Mucosa of stomach (tissue), 1 donor: Measurements from ENCODE around the gene CST9.
"Not testable (repeated sequence)": the region's sequence is repeated elsewhere in the genome, so short reads cannot be mapped to it uniquely, and the experiment has no call there.

ENCODE experiments used
- H3K27me3 ChIP-seq: one replicate; pipeline ENCODE4 v1.7.0; 2013; ENCODE audit warnings: mild to moderate bottlenecking, low read length; ENCODE audit not compliant: control insufficient read depth, insufficient read depth
- H3K36me3 ChIP-seq: one replicate; pipeline ENCODE4 v1.7.0; 2013; ENCODE audit warnings: low read length; ENCODE audit not compliant: control insufficient read depth, insufficient read depth
- H3K4me1 ChIP-seq: one replicate; pipeline ENCODE4 v1.7.0; 2013; ENCODE audit warnings: mild to moderate bottlenecking, low read length; ENCODE audit not compliant: control insufficient read depth, insufficient read depth
- H3K4me3 ChIP-seq: one replicate; pipeline ENCODE4 v1.7.0; 2013; ENCODE audit warnings: low read length
- H3K9ac ChIP-seq: one replicate; pipeline ENCODE4 v1.7.0; 2013; ENCODE audit warnings: mild to moderate bottlenecking, low read length, moderate library complexity
- H3K9me3 ChIP-seq: one replicate; pipeline ENCODE4 v1.7.0; 2013; ENCODE audit warnings: mild to moderate bottlenecking, low read length, moderate library complexity; ENCODE audit not compliant: control insufficient read depth
- donor health status: Pancreatic carcinoma.

The CST9 gene

GRCh38 chr20:23588434-23589403 lies 17.0 kb downstream of the CST9 start:
- no peak overlapping the region for H3K4me3 ChIP-seq
- H3K36me3 ChIP-seq, result no peaks in the 10 kb centered on the region
- H3K27me3 ChIP-seq, result no peaks in the 10 kb centered on the region
- H3K9ac ChIP-seq, result no peak overlapping the region
- H3K9me3 ChIP-seq, result no peaks in the 10 kb centered on the region
- H3K4me1 ChIP-seq, result peaks cover 23% of the 10 kb centered on the region

- Histone ChIP-seq H3K36me3 (no peaks in the 10 kb centered on the region), H3K4me1 (peaks cover 23% of the 10 kb centered on the region), H3K27me3 (no peaks in the 10 kb centered on the region), H3K9ac (no peak overlapping the region), H3K9me3 (no peaks in the 10 kb centered on the region), H3K4me3 (no peak overlapping the region)
These were observed 18.1 kb downstream of the CST9 start for GRCh38 chr20:23587631-23588030.

GRCh38 chr20:23586735-23587525 lies 18.8 kb downstream of the CST9 start:
- Histone ChIP-seq H3K4me3 (no peak overlapping the region), H3K4me1 (peaks cover 26% of the 10 kb centered on the region), H3K36me3 (no peaks in the 10 kb centered on the region), H3K9ac (no peak overlapping the region), H3K9me3 (no peaks in the 10 kb centered on the region), H3K27me3 (no peaks in the 10 kb centered on the region)

GRCh38 chr20:23585808-23586734 lies 19.6 kb downstream of the CST9 start:
- H3K9ac ChIP-seq, result no peak overlapping the region
- H3K36me3 ChIP-seq, result no peaks in the 10 kb centered on the region
- no peaks in the 10 kb centered on the region for H3K9me3 ChIP-seq
- no peak overlapping the region for H3K4me3 ChIP-seq
- H3K4me1 ChIP-seq, result peaks cover 30% of the 10 kb centered on the region
- H3K27me3 ChIP-seq, result no peaks in the 10 kb centered on the region

GRCh38 chr20:23585449-23585807 lies 20.3 kb downstream of the CST9 start:
- H3K36me3 ChIP-seq, result no peaks in the 10 kb centered on the region
- no peak overlapping the region for H3K9ac ChIP-seq
- H3K9me3 ChIP-seq, result no peaks in the 10 kb centered on the region
- H3K4me3 ChIP-seq, result no peak overlapping the region
- H3K27me3 ChIP-seq, result no peaks in the 10 kb centered on the region
- H3K4me1 ChIP-seq, result peaks cover 30% of the 10 kb centered on the region

GRCh38 chr20:23584434-23585199 lies 21.1 kb downstream of the CST9 start:
- H3K27me3 ChIP-seq, result no peaks in the 10 kb centered on the region
- no peak overlapping the region for H3K4me3 ChIP-seq
- peaks cover 30% of the 10 kb centered on the region for H3K4me1 ChIP-seq
- H3K9ac ChIP-seq, result no peak overlapping the region
- no peaks in the 10 kb centered on the region for H3K36me3 ChIP-seq
- no peaks in the 10 kb centered on the region for H3K9me3 ChIP-seq

GRCh38 chr20:23583526-23583925 lies 22.2 kb downstream of the CST9 start:
- Histone ChIP-seq H3K9ac (no peak overlapping the region), H3K4me3 (no peak overlapping the region), H3K9me3 (no peaks in the 10 kb centered on the region), H3K36me3 (no peaks in the 10 kb centered on the region), H3K4me1 (peaks cover 30% of the 10 kb centered on the region), H3K27me3 (no peaks in the 10 kb centered on the region)

- Histone ChIP-seq H3K9ac (no peak overlapping the region), H3K4me1 (peaks cover 30% of the 10 kb centered on the region), H3K36me3 (no peaks in the 10 kb centered on the region), H3K9me3 (no peaks in the 10 kb centered on the region), H3K4me3 (no peak overlapping the region), H3K27me3 (no peaks in the 10 kb centered on the region)
These were observed 23.4 kb downstream of the CST9 start for GRCh38 chr20:23582293-23582692.

- not testable (repeated sequence) for H3K36me3 ChIP-seq
These were observed 23.9 kb downstream of the CST9 start for GRCh38 chr20:23581833-23582232.

GRCh38 chr20:23574977-23575376 lies 30.7 kb downstream of the CST9 start:
- H3K4me1 ChIP-seq, result no peaks in the 10 kb centered on the region
- no peaks in the 10 kb centered on the region for H3K36me3 ChIP-seq
- no peaks in the 10 kb centered on the region for H3K27me3 ChIP-seq
- no peak overlapping the region for H3K4me3 ChIP-seq
- no peak overlapping the region for H3K9ac ChIP-seq
- no peaks in the 10 kb centered on the region for H3K9me3 ChIP-seq

More at GRCh38 chr20:23581833-23582232, 23.9 kb downstream of the CST9 start:
- not testable (repeated sequence) for H3K9me3 ChIP-seq, H3K4me3 ChIP-seq, H3K27me3 ChIP-seq, H3K9ac ChIP-seq
- H3K4me1 ChIP-seq, result peaks cover 30% of the 10 kb centered on the region

- Histone ChIP-seq H3K36me3 (no peaks in the 10 kb centered on the region), H3K9ac (no peak overlapping the region), H3K4me3 (no peak overlapping the region), H3K4me1 (no peaks in the 10 kb centered on the region), H3K9me3 (no peaks in the 10 kb centered on the region), H3K27me3 (no peaks in the 10 kb centered on the region)
These were observed 35.4 kb downstream of the CST9 start for GRCh38 chr20:23570178-23570760.
